Measurements from ENCODE around the gene ADAMTS18.
"Not testable (repeated sequence)": the region's sequence is repeated elsewhere in the genome, so short reads cannot be mapped to it uniquely, and the experiment has no call there.

ADAMTS18 gene

DNA sequence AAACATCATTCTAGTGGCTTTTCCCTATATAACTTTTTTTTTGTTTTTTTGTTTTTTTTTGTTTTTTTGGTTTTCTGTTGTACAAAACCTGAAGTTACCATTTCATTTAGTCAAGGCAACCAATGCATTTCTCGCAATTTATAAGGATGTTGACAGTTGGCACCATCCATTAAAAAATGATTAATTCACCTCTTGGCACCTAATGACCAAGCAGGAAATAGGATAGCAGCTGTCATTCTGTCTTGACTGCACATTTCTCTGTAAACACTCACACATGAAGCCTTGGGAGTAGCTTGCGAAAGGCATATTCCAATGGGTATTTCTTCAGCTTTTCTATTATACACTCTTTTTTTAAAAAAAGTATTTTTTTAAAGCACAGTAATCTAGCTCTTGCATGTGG lies 158.2 kb downstream of the ADAMTS18 start:
- no peak for DNase-seq

DNA sequence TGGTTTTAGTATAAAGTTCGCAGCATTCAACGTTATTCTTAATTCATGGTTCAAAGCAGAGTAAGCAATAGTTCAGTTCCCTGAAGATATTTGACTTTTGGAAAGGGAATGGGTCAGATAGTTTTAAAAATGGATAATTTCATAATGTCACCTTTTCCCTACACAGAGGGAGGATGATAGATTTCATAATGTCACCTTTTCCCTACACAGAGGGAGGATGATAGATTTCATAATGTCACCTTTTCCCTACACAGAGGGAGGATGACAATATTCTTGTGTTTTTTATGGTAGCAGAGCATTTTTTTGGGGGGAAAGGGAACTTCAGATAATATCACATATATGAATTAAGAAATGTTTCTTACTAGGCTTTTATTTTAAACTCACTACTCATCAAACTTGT lies 159.5 kb downstream of the ADAMTS18 start:
- DNase-seq, result not testable (repeated sequence)

DNA sequence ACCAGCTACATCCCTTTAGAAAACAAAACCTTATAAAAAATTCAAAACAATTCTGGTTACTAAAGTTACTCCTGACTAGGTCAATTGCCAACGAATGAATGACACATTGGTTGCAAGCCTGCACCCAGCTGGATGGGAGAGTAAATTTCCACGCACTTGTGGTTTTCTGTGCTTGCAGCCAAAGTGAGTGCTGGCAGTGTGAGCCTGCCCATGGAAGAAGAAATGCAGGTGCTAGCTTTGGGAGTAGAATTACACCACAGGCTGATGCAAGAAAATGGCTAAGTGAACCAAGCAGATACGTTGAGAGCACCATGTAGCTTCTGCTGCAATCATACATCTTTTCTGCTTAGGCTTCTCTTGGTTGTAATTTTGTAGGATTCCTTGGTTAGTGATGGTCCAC lies 161.0 kb downstream of the ADAMTS18 start:
- no peak for DNase-seq

DNA sequence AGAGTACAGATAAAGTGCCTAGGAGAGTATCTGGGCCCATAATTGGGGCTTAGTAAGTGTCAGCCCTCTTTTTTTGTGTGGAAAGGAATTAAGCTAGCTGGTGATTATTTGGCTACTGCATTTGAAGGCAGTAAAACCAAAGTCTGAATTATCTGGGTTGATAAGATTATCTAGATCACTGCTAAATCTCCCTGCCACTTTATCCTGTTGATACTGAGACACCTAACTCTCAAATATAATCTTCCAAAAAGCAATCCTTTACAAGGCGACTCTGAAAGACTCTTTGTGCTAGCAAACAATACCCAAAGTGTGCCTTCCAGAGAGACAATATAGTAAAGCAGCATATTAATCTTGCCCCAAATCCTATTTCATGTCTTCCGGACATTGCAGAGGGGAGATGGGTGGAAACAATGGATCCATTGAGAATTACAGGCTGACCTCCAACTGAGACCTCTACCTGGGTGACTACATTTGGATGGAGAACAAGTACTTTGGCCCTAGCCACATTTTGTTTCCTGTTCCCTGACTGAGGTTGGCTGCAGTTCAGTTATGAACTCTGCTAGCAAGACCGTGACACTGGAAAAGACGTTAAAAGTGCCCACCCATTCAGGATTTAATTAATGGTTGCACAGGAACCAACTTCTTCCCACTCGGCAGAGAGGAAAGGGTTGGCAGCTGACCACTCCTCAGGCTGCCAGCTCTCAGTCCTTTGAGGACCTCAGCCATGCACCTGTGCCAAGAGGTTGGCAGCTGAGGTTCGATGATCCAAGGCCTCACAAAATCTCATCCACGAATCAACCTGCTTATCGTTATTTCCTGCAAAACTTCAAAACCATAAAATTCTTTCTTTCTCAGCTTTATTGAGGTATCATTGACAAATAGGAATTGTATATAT lies 163.1 kb downstream of the ADAMTS18 start:
- DNase-seq, result no peak

DNA sequence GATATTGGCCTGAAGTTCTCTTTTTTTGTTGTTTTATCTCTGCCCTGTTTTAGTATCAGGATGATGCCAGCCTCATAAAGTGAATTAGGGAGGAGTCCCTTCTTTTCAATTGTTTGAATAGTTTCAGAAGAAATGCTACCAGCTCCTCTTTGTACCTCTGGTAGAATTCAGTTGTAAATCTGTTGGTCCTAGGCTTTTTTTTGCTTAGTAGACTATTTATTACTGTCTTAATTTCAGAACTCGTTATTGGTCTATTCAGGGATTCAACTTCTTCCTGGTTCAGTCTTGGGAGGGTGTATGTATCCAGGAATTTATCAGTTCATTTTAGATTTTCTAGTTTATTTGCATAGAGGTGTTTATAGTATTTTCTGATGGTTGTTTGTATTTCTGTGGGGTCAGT lies 168.6 kb downstream of the ADAMTS18 start:
- DNase-seq, result not testable (repeated sequence)

DNA sequence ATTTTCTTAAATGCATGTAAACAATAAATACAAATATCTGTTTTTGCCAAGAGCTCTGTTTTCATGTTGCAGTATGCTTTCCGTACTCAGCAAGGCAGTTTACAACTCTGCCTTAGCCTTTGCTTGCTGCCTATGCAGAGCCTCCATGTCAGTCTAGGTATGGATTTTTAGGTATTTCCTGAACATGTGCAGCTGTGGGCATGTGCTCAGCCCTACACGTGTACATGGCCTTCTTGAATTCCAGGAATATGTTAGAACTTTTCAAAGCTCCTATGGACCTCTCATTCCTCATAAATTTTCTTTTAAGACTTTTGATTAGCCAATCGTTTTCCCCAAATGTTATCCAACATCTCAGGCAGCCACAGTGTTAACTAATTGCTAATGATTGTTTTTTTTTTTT lies 171.9 kb downstream of the ADAMTS18 start:
- no peak for DNase-seq

DNA sequence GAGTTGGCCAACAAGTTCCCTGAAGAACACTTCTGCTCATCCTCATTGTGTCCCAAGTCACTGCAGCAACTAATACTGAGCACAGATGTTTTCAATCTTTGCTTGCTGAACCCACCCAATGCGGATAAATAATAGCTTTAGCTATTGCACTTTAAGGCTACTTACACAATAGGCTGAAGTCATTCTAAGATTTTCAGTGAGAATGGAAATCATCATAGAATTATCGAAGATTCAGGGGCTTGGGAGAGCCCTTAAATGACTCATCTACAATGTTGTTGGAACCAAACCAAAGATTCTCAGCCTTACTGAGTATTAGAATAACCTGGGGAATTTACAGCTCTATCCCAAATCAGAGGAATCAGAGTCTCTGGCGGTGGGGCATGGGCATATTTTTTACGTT lies 184.4 kb downstream of the ADAMTS18 start:
- DNase-seq, result no peak

DNA sequence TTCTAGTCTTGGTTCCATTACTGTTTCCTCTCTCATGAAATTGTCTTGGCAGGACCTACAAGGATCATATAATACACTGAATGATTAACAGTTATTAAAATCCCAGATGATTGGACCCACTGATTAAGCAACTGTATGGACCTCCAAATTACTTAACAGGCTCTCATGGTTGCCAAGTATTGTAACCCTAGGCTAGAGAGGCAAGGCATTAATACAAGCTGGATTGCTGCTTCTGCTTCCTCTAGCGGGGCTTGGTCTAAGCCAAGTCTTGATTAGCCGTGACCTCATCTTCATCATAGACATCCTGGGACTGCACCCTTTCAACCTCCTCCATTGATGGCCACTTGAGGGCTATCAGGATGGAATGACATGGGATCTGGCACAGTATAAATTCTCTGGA lies 188.7 kb downstream of the ADAMTS18 start:
- no peak for DNase-seq

DNA sequence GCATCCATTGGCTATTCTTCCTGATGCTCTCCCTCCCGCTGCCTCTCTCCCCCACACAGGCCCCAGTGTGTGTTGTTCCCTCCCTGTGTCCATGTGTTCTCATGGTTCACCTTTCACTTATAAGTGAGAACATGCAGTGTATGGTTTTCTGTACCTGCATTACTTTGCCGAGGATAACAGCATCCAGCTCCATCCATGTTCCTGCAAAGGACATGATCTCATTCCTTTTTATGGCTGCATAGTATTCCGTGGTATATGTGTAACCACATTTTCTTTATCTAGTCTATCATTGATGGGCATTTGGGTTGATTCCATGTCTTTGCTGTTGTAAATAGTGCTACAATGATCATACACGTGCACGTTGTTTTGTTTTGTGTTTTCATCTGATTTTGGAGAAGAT lies 192.4 kb downstream of the ADAMTS18 start:
- DNase-seq, result not testable (repeated sequence)

DNA sequence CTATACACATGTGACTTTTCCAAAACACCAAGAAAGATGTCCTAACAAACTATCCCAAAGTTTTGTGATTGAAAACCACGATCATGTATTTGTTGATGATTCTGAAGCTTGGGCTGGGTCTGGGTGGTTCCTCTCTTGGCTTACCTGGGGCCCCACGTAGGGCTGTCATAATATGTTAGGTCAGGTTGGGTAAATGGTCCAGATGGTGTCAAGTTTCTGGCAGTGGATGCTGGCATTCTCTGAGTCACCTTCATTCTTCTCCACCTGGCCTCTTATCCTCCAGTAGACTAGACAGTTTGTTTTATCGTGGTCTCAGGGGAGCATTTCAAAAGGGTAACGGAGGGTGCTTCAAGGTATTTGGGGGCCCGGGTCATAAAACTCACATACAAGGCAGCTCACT lies 196.2 kb downstream of the ADAMTS18 start:
- no peak for DNase-seq

DNA sequence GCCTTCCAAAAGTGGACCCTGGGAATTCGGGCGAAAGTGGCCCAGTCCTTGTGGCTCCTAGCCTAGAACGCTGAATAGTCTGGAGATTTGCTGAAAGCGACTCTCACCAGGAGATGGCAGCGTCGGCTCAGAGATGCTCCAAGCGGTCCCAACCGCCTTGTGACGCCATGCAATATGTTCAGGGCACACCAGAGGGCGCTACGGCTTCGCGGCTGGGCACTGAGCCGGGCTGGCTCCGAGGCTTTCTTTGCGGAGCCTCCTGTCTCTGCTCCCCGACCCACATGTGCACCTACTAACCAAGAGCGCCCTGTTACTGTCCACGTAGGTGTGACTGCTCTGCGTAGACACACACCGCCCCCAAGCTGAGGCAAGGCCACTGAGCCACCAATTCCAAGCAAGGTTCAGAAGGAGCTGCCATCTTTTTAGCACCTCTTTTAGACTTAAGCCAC lies 198.7 kb downstream of the ADAMTS18 start:
- peak; percentile 33 for DNase-seq

DNA sequence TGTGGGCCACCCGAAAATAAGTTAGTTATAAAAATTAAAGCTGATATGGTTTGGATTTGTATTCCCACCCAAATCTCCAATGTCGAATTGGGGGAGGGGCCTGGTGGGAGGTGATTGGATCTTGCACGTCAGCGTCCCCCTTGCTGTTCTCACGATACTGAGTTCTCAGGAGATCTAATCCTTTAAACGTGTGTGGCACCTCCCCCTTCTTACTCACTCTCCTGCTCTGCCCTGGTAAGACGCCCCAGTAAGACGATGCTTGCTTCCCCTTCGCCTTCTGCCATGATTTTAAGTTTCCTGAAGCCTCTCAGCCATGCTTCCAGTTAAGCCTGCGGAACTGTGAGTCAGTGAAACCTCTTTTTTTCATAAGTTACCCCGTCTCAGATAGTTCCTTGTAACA lies 200.2 kb downstream of the ADAMTS18 start:
- no peak for DNase-seq

DNA sequence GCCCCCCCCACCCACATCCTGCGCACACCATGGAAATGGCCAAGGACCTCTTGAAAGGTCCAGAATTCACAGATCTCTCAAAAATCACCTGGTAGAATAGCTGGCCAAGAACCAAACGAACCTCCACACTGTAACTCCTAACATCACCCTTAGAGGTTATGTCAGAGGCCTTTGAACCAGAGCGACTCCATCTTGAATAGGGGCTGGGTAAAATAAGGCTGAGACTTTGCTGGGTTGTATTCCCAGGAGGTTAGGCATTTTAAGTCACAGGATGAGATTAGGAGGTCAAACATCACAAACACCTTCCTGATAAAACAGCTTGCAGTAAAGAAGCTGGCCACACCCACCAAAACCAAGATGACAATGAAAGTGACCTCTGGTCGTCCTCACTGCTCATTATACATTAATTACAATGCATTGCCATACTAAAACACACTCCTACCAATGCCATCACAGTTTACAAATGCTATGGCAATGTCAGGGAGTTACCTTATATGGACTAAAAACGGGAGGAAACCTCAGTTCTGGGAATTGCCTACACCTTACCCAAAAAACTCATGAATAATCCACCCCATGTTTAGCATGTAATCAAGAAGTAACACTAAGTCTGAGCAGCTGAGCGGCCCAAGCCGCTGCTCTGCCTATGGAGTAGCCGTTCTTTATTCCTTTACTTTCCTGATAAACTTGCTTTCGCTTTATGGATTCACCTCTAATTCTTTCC lies 200.9 kb downstream of the ADAMTS18 start:
- no peak for DNase-seq
